ENCODE results near the gene TUBB8B.
"Not testable (repeated sequence)": the region's sequence is repeated elsewhere in the genome, so short reads cannot be mapped to it uniquely, and the experiment has no call there.

GRCh38 chr18:91561-91960 lies 42.1 kb upstream of the TUBB8B start:
- TF ChIP-seq, protein P1, sequence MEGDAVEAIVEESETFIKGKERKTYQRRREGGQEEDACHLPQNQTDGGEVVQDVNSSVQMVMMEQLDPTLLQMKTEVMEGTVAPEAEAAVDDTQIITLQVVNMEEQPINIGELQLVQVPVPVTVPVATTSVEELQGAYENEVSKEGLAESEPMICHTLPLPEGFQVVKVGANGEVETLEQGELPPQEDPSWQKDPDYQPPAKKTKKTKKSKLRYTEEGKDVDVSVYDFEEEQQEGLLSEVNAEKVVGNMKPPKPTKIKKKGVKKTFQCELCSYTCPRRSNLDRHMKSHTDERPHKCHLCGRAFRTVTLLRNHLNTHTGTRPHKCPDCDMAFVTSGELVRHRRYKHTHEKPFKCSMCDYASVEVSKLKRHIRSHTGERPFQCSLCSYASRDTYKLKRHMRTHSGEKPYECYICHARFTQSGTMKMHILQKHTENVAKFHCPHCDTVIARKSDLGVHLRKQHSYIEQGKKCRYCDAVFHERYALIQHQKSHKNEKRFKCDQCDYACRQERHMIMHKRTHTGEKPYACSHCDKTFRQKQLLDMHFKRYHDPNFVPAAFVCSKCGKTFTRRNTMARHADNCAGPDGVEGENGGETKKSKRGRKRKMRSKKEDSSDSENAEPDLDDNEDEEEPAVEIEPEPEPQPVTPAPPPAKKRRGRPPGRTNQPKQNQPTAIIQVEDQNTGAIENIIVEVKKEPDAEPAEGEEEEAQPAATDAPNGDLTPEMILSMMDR (conservative IDR thresholded peaks at IDR 0.05; ENCODE audit: low read depth, low read length): not testable (repeated sequence)
- not testable (repeated sequence) for TF ChIP-seq EZH2 (IDR thresholded peaks at IDR 0.05; ENCODE audit: low read length, unreplicated experiment); EZH2phosphoT487 (IDR thresholded peaks at IDR 0.05; ENCODE audit: borderline replicate concordance, low read length)
